SK-N-SH (cell line): Measurements from ENCODE around the gene GALNT18. TPM values are rescaled to one million over a fixed set of nuclear protein-coding genes. Genes with fewer than 3 reads are reported as not detected.
A peak's percentile ranks its signal among the peaks of the same experiment; 100 is the strongest.

ENCODE experiments used
- CTCF ChIA-PET: fragments of 300-600, 350-600 bp; formaldehyde crosslinking; extraction: SDS; loops from one replicate; lab custom pipeline; 2021; lab: Yijun Ruan, JAX
- POLR2A ChIA-PET: fragments of 350-600 bp; sonication (Branson Sonifier 250); formaldehyde crosslinking; extraction: SDS; loops from one replicate; lab custom pipeline; 2020; ENCODE audit warnings: antibody characterized with exemption, inconsistent platforms; lab: Yijun Ruan, JAX
- DNase-seq: peaks from one replicate; pipeline ENCODE4 v3.0.0; 2012
- H2AFZ ChIP-seq: fragments of 200-600 bp; sonication (generic); 2 replicates; pipeline ENCODE4 v1.8.1; 2016; ENCODE audit warnings: antibody characterized with exemption, mild to moderate bottlenecking, low read depth
- H3F3A ChIP-seq: fragments of 200-600 bp; sonication (generic); replicated peaks from 2 replicates; pipeline ENCODE3; 2016; ENCODE audit warnings: antibody characterized with exemption, mild to moderate bottlenecking; ENCODE audit not compliant: insufficient read depth
- H3K27ac ChIP-seq, 2 experiments: fragments of 200-500 bp in 1 of 2; fragments of 200-600 bp in 1 of 2; sonication (Bioruptor generic) in 1 of 2; sonication (generic), shearing (Covaris generic) in 1 of 2; 2 replicates each; pipeline versions ENCODE4 v1.5.1 to v1.6.1; 2014 to 2016; ENCODE audit warnings: low read depth in 2 of 2, inconsistent platforms in 1 of 2, low read length in 1 of 2, mild to moderate bottlenecking in 1 of 2, mixed read lengths in 1 of 2
- H3K27me3 ChIP-seq: fragments of 200-600 bp; sonication (generic), shearing (Covaris generic); 2 replicates; pipeline ENCODE4 v1.6.1; 2016; ENCODE audit warnings: mixed run types; ENCODE audit not compliant: insufficient read depth
- H3K36me3 ChIP-seq, 2 experiments: fragments of 200-500 bp in 1 of 2; fragments of 200-600 bp in 1 of 2; sonication (Bioruptor generic) in 1 of 2; sonication (generic) in 1 of 2; replicated peaks in 1 of 2; 2 replicates each; pipeline versions ENCODE3 to v1.5.1; 2014 to 2016; ENCODE audit warnings: low read length in 1 of 2, mild to moderate bottlenecking in 1 of 2; ENCODE audit not compliant: insufficient read depth in 2 of 2, control insufficient read depth in 1 of 2
- H3K4me1 ChIP-seq, 2 experiments: fragments of 200-500 bp in 1 of 2; fragments of 200-600 bp in 1 of 2; sonication (Bioruptor generic) in 1 of 2; sonication (generic), shearing (Covaris generic) in 1 of 2; 2 replicates each; pipeline versions ENCODE4 v1.5.1 to v1.6.1; 2014 to 2016; ENCODE audit warnings: low read depth in 1 of 2, low read length in 1 of 2, mixed run types in 1 of 2; ENCODE audit not compliant: insufficient read depth in 2 of 2, control insufficient read depth in 1 of 2
- H3K4me2 ChIP-seq: fragments of 200-600 bp; sonication (generic), shearing (Covaris generic); 2 replicates; pipeline ENCODE4 v1.6.1; 2017; ENCODE audit warnings: mixed run types
- H3K4me3 ChIP-seq, 2 experiments: fragments of 200-500 bp in 1 of 2; fragments of 200-600 bp in 1 of 2; sonication (Bioruptor generic) in 1 of 2; sonication (generic), shearing (Covaris generic) in 1 of 2; 2 replicates each; pipeline versions ENCODE4 v1.5.1 to v1.8.1; 2014 to 2016; ENCODE audit warnings: low read depth in 2 of 2, inconsistent platforms in 1 of 2, low read length in 1 of 2, mild to moderate bottlenecking in 1 of 2, mixed read lengths in 1 of 2, moderate library complexity in 1 of 2
- H3K79me2 ChIP-seq: fragments of 200-600 bp; sonication (generic); 2 replicates; pipeline ENCODE4 v1.8.1; 2017; ENCODE audit warnings: mild to moderate bottlenecking; ENCODE audit not compliant: insufficient read depth
- H3K9ac ChIP-seq: fragments of 200-600 bp; sonication (generic); 2 replicates; pipeline ENCODE4 v1.6.1; 2017; ENCODE audit warnings: mixed run types
- H3K9me2 ChIP-seq: fragments of 200-600 bp; sonication (generic); 2 replicates; pipeline ENCODE4 v1.6.1; 2017; ENCODE audit warnings: mixed run types
- H3K9me3 ChIP-seq: fragments of 200-600 bp; sonication (generic); 2 replicates; pipeline ENCODE4 v1.6.1; 2017; ENCODE audit warnings: mixed run types, mild to moderate bottlenecking, moderate library complexity
- H4K20me1 ChIP-seq: fragments of 200-600 bp; sonication (generic); 2 replicates; pipeline ENCODE4 v1.6.1; 2017; ENCODE audit warnings: mild to moderate bottlenecking, mixed run types; ENCODE audit not compliant: insufficient read depth
- ELF1 ChIP-seq: IDR thresholded peaks from 2 replicates; pipeline ENCODE4 v1.4.0; 2012
- EP300 ChIP-seq, 2 experiments: IDR thresholded peaks; 2 replicates each; pipeline versions ENCODE4 v1.4.0 to v1.6.1; 2012; ENCODE audit warnings: borderline replicate concordance in 1 of 2, low read depth in 1 of 2, low read length in 1 of 2
- EZH2phosphoT487 ChIP-seq: fragments of 200-600 bp; sonication (generic); IDR thresholded peaks from 2 replicates; pipeline ENCODE4 v1.6.1; 2017; ENCODE audit warnings: low read depth, mixed run types, mild to moderate bottlenecking, antibody characterized with exemption, moderate library complexity, borderline replicate concordance
- GATA2 ChIP-seq: sonication (generic); formaldehyde crosslinking; IDR thresholded peaks from 2 replicates; pipeline ENCODE4 v1.5.0; 2020; ENCODE audit warnings: mild to moderate bottlenecking, missing genetic modification reagents
- MEF2A ChIP-seq: IDR thresholded peaks from 2 replicates; pipeline ENCODE4 v1.4.0; 2012; ENCODE audit warnings: low read depth, borderline replicate concordance
- MXI1 ChIP-seq: IDR thresholded peaks from 2 replicates; pipeline ENCODE4 v1.6.1; 2012; ENCODE audit warnings: mild to moderate bottlenecking, low read depth, low read length, improper control_type of control experiment
- NRF1 ChIP-seq: IDR thresholded peaks from 2 replicates; pipeline ENCODE4 v1.6.1; 2012; ENCODE audit warnings: low read depth, mild to moderate bottlenecking, low read length
- RCOR1 ChIP-seq: fragments of 150-350 bp; IDR thresholded peaks from 2 replicates; pipeline ENCODE4 v1.6.1; 2017; ENCODE audit warnings: antibody characterized with exemption, low read length
- TAF1 ChIP-seq: IDR thresholded peaks from 2 replicates; pipeline ENCODE4 v1.6.1; 2012; ENCODE audit warnings: low read depth, mild to moderate bottlenecking, low read length, moderate library complexity, borderline replicate concordance
- TCF12 ChIP-seq: IDR thresholded peaks from 2 replicates; pipeline ENCODE4 v1.4.0; 2012
- TEAD4 ChIP-seq: IDR thresholded peaks from 2 replicates; pipeline ENCODE4 v1.4.0; 2012; ENCODE audit warnings: mild to moderate bottlenecking, borderline replicate concordance; ENCODE audit not compliant: insufficient read depth
- YY1 ChIP-seq: IDR thresholded peaks from 2 replicates; pipeline ENCODE4 v1.4.0; 2012; ENCODE audit warnings: low read depth, mild to moderate bottlenecking
- WGBS: methylation state at CpG from one replicate; pipeline ENCODE4 v1.1.6; 2017; ENCODE audit warnings: low lambda C conversion rate; 5-methylcytosine and 5-hydroxymethylcytosine counted together
- polyA plus RNA-seq, 3 experiments: library from polyadenylated mRNA; depleted of rRNA; stranded (reverse); fragments of >200 nt; gene quantifications; 2 replicates each; pipeline ENCODE4 v1.2.3, GENCODE V29; 2012
- TF ChIP-seq, protein P1 (sequence below): fragments of 150-350 bp; IDR thresholded peaks from 2 replicates; pipeline ENCODE4 v1.6.1; 2016; ENCODE audit warnings: mild to moderate bottlenecking, low read depth, low read length
- TF ChIP-seq, protein P2 (sequence below): IDR thresholded peaks from 2 replicates; pipeline ENCODE4 v1.4.0; 2012; ENCODE audit warnings: low read depth
- TF ChIP-seq, protein P3 (sequence below): fragments of 150-350 bp; IDR thresholded peaks from 2 replicates; pipeline ENCODE4 v1.6.1; 2017; ENCODE audit warnings: antibody characterized with exemption, low read length, low read depth, borderline replicate concordance

Gene GALNT18
- polyA plus RNA-seq, 1 of the 3 experiments (the other 2 are of a cell fraction) = 0.64 TPM

DNA sequence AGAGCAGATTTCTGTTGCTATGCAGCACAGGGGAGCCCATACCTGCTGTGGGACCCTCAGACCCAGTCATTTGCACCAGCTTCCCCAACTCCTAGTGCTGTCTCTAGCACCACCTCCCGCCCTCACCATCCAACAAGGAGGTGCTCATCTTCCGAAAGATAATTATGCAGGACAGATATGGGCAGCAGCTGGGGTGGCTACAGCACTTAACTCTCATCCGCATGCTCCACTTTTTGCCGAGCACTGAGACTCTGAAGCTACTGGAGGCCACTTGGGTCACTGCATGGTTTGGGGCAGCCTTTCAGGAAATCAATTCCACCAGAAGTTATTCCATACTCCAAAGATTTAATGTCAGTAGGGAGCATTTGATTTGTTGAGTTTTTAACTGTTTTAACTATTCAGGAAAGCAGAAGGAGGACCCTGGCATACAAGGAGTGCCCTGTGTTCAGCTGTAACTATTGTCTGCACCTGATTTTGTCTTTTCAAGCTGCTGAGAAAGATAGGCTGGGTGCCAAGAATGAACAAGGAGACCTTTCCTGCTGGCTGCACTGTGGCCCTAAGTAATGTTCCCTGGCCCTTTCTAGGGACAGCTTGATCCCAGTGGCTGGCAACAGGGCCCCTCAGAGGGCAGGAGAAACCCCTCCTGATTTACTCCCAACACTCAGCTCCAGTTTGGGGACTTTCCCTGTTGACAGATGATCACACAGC lies 201.5 kb downstream of the GALNT18 start:
- no peaks in the 10 kb centered on the region for H3K9me3 ChIP-seq
- no peaks in the 10 kb centered on the region for H3K9me2 ChIP-seq
- TF ChIP-seq RCOR1 (no peak), MXI1 (no peak), NRF1 (no peak), EZH2phosphoT487 (no peak), GATA2 (CRISPR knock-in tag) (no peak), MEF2A (no peak), ELF1 (no peak), TEAD4 (no peak), TAF1 (no peak), YY1 (no peak)
- TF ChIP-seq, protein P1, sequence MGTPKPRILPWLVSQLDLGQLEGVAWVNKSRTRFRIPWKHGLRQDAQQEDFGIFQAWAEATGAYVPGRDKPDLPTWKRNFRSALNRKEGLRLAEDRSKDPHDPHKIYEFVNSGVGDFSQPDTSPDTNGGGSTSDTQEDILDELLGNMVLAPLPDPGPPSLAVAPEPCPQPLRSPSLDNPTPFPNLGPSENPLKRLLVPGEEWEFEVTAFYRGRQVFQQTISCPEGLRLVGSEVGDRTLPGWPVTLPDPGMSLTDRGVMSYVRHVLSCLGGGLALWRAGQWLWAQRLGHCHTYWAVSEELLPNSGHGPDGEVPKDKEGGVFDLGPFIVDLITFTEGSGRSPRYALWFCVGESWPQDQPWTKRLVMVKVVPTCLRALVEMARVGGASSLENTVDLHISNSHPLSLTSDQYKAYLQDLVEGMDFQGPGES = no peak
- TF ChIP-seq, protein P2, sequence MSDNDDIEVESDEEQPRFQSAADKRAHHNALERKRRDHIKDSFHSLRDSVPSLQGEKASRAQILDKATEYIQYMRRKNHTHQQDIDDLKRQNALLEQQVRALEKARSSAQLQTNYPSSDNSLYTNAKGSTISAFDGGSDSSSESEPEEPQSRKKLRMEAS = no peak
- TF ChIP-seq, protein P3, sequence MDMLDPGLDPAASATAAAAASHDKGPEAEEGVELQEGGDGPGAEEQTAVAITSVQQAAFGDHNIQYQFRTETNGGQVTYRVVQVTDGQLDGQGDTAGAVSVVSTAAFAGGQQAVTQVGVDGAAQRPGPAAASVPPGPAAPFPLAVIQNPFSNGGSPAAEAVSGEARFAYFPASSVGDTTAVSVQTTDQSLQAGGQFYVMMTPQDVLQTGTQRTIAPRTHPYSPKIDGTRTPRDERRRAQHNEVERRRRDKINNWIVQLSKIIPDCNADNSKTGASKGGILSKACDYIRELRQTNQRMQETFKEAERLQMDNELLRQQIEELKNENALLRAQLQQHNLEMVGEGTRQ = no peak
- ChIA-PET POLR2A (interaction anchor here (1.4 kb wide), 1 partner anchor 489 kb away, joined by 4 read pairs; no protein-coding TSS in a partner anchor), CTCF (interaction anchor here (0.9 to 1.3 kb wide), 6 partner anchors 20 to 383 kb away, joined by 3 to 4 read pairs (median 3); no protein-coding TSS in a partner anchor)
- H3K4me1 ChIP-seq = peaks cover 0 to 39% of the 10 kb centered on the region in 2 experiments; a peak in 1 of 4 replicates
- H3K4me3 ChIP-seq = no peak overlapping the region
- H3F3A ChIP-seq = no peaks in the 10 kb centered on the region
- H3K9ac ChIP-seq = no peak overlapping the region
- no peak overlapping the region for H2AFZ ChIP-seq
- no peak overlapping the region; a peak in 1 of 4 replicates for H3K27ac ChIP-seq
- no peaks in the 10 kb centered on the region for H3K36me3 ChIP-seq
- H3K27me3 ChIP-seq = no peaks in the 10 kb centered on the region
- DNase-seq = no peak
- no peaks in the 10 kb centered on the region for H3K79me2 ChIP-seq
- H3K4me2 ChIP-seq = no peak overlapping the region
- H4K20me1 ChIP-seq = no peaks in the 10 kb centered on the region
- 75% methylated on average over 4 of the region's 4 CpGs for WGBS

DNA sequence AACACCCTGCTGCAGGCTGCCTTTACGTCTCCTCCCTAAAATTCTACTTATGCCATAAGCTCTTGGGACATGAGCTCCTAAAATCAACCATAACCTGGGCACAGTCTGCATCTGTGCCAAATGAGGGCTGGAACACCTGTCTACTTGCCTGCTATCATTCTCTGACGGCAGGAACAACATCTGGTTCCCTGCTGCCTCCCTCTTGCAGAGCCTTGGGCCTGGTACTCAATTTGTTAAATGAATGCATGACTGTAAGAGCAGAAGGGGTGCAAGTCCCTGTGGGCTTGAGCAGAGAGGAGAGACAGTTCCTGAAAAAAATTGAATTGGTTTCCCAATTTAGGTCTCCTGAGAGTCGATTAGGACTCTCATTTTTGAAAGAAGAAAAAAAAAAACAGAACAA lies 202.1 kb downstream of the GALNT18 start:
- Histone ChIP-seq H3K9ac (no peak overlapping the region), H3K36me3 (no peaks in the 10 kb centered on the region), H3K79me2 (no peaks in the 10 kb centered on the region), H3K27me3 (no peaks in the 10 kb centered on the region), H3K9me2 (no peaks in the 10 kb centered on the region), H3K4me1 (peaks cover 0 to 42% of the 10 kb centered on the region in 2 experiments; a peak in 1 of 4 replicates), H3F3A (no peaks in the 10 kb centered on the region), H3K4me2 (no peak overlapping the region), H3K9me3 (no peaks in the 10 kb centered on the region), H3K27ac (no peak overlapping the region), H2AFZ (no peak overlapping the region), H3K4me3 (no peak overlapping the region), H4K20me1 (no peaks in the 10 kb centered on the region)
- ChIA-PET POLR2A (no interaction called here), CTCF (interaction anchor here (1.0 to 1.3 kb wide), 3 partner anchors 42 to 372 kb away, joined by 3 to 4 read pairs (median 3); no protein-coding TSS in a partner anchor)
- WGBS = 54% methylated on average over 3 of the region's 3 CpGs
- peak; percentile 38 for DNase-seq
- TF ChIP-seq TCF12 (no peak), TEAD4 (no peak), EP300 (IDR thresholded peaks at IDR 0.05; ENCODE audit: borderline replicate concordance in 1 of 2, low read depth in 1 of 2, low read length in 1 of 2) (no peak)
